Renal cortical epithelial cell (primary cell): Measurements from ENCODE around the gene RBM33. TPM values are rescaled to one million over a fixed set of nuclear protein-coding genes. Genes with fewer than 3 reads are reported as not detected.

Source experiments
- DNase-seq: peaks from one replicate; pipeline ENCODE4 v3.0.0-alpha.2; 2011; ENCODE audit warnings: low read depth
- total RNA-seq: library from RNA; depleted of rRNA; stranded (reverse); fragments of >200 nt; gene quantifications from 2 replicates; pipeline ENCODE4 v1.2.3, GENCODE V29; 2014

The RBM33 gene
- total RNA-seq, 1 donor from 2014 or later: 47.3 TPM

DNA sequence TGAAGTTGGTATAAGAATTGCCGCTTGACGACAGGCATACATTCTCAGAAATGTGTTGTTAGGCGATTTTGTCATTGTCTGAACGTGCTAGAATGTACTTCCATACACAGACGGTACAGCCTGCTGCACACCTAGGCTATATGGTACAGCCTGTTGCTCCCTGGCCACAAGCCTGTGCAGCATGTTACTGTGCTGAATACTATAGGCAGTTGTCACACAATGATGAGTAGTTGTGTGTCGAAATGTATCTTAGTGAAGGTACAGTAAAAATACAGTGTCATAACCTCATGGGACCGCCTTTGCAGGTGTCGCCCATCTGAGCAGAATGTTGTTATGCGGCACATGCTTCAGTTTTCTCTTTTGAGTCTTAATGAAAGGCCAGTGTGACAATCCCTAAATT lies 101.3 kb downstream of the RBM33 start:
- DNase-seq: no peak

- DNase-seq: no peak
Measured at GRCh38 chr7:155746188-155746587, 101.7 kb downstream of the RBM33 start.

GRCh38 chr7:155747209-155747608 lies 102.7 kb downstream of the RBM33 start:
- no peak for DNase-seq

- no peak for DNase-seq
Measured at GRCh38 chr7:155749578-155749977, 105.1 kb downstream of the RBM33 start.

DNA sequence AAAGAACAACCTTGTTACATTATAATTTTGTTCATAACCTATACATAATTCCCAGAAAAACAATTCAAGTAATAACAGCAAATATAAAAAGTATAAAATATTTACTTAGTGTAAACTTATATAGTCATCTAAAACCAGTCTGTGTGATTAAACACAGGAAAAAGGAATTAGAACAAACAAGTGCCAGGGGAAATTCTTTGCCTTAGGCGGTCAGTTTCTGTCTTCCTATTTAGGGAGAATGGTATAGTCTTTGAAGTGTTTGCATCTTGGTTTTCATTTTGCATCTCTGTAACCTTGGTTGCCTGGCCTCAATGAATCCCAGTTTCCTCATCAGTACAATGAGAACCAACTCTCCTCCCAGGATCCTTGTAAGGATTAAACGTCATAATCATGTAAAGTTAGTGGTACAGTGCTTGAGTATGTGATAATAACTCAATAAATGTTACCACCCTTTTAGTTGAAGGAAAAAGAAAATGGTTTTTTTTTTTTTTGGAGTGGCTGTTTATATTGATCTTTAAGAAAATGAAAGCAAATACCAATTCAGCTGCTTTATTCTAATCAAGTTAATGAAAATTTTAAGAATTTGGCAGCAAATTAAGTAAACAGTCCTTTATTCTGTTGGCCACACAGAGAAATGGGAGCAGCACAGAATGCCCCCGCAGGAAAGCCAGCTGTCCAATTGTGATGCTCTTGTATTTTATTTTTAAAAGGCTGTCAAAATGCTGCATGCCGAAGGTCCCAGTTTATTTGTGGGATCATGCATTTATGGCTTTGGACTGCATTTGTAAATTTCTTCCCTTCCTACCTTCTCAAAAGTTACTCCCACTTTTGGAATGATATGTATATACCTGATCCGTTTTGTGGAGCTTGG lies 106.0 kb downstream of the RBM33 start:
- DNase-seq: no peak

GRCh38 chr7:155751409-155751808 lies 106.9 kb downstream of the RBM33 start:
- DNase-seq: no peak

- no peak for DNase-seq
Measured at GRCh38 chr7:155752756-155753445, 108.4 kb downstream of the RBM33 start.

- DNase-seq: no peak
Measured at GRCh38 chr7:155753446-155753965, 109.0 kb downstream of the RBM33 start.

DNA sequence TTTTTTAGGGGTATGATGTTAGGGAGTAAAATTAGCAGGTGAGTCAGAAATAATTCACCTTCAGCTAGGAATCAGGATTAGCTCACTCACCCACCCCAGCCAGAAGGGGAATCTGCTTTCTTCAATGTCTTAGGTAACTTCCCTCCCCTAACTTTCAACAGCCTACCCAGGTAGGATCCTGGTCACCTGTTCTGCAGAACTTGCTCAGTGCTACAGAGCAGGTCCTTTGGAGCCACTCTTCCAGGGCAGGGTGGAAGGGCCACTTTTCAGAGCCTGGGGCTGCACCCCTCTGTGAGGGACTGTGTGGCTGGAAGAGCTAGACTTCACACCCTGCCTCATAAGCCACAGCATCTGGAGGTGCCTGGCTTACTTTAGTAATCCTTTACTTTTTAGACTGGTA lies 109.7 kb downstream of the RBM33 start:
- no peak for DNase-seq

DNA sequence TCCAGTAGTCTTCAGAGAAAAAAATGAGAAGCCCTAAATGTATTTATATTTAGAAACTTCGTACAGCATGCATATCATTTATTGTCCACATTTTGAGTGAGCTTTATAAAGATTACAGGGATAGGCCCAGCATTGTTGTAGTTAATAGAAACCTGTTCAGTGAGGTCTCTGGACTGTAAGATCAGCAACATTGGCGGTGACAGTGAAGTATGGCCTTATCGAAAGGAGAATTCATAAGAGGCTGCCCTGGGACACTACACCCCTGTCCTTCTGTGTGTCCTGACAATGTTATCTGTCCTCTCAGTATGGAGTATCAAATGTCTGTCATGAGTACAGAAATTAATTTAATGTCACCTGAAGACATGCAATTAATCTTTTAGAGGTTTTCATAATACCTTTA lies 110.6 kb downstream of the RBM33 start:
- no peak for DNase-seq

DNA sequence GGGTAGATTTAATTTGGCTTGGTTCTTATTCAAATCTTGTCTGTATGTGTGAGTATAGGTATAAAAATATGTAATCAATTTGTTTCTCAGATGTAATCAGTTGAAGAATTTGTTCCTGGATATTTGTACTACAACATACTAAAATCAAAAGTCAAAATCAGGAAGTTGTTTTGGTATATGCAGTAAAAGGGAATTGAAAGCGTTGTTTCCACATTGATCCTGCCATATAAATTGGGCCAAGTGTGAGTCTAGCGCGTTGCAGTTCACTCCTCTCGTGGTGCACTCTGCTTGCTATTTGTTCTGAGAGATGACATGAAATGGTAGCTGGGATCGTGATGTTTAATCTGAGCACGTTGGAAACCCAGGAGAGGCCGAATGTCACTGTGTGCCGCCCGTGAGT lies 111.9 kb downstream of the RBM33 start:
- DNase-seq: no peak

GRCh38 chr7:155758348-155758747 lies 113.9 kb downstream of the RBM33 start:
- DNase-seq: no peak

DNA sequence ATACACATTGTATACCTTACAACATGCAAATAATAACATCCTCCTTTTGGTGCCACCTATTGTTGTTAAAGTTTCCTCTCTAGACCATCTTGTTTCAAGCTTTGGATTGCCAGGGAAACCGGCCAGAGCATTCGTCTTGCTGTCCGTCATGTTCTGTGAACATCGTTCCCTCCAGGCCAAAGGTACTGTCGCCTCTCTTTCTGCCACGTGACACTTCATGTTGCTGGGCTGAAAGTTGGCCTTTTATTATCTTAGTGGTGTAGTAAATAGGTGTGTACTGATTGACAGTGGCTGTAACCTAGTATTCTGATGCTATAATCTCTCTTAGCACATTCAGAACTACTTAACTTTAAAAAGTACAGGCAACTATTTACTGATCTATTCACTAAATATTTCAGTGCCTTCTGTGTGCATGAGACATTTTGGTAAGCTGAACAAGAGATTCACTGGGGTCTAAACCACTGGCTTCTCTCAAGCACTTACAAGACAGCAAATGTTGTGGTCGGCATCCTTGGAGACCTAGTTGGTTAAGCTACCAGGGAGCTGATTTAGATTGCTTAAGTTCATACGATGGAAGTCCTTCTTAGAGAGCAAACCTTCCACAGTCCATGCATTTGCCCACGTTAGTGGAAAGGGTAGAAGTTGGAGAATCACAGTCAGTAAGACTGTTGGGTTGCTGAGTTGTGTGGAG lies 115.4 kb downstream of the RBM33 start:
- DNase-seq: no peak

GRCh38 chr7:155761162-155761561 lies 116.7 kb downstream of the RBM33 start:
- no peak for DNase-seq

- no peak for DNase-seq
Measured at GRCh38 chr7:155762036-155762435, 117.6 kb downstream of the RBM33 start.

DNA sequence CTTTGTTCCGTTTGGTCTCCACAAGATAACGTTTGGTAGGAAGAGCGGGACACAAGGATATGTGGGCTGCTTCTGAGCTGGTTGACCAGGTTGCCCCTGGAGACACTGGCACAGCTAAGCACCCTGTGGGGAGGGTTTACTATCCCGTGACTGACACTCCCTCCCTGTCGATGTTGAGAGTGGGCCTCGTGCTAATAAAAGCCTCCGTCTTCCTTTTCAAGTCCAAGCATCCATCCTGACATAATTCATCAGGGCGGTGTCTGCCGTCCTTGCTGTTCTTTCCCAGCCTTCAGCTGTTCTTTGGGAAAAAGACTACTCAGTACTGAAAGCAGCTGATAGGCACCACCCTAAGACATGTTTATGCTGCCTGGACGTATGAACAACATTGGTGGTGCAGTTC lies 118.2 kb downstream of the RBM33 start:
- no peak for DNase-seq

DNA sequence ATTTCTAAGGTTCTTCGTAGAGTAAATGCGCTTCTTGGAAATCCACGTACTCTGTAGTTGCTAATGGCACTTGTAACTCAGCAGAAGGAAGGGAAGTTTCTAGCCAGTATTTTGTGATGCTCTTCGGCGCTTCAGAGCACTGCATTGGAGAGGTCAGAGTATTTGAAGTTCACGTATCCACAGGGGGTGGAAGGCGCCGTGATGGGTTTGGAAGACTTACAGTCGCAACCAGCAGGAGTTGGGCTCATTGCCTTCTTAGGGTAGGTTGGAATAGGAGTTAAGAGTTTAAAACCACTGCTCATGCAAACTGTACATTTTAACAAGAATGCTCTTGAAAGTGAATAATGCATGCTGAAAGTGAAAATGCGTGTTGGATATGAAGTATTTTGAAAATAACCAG lies 118.7 kb downstream of the RBM33 start:
- DNase-seq: no peak

DNA sequence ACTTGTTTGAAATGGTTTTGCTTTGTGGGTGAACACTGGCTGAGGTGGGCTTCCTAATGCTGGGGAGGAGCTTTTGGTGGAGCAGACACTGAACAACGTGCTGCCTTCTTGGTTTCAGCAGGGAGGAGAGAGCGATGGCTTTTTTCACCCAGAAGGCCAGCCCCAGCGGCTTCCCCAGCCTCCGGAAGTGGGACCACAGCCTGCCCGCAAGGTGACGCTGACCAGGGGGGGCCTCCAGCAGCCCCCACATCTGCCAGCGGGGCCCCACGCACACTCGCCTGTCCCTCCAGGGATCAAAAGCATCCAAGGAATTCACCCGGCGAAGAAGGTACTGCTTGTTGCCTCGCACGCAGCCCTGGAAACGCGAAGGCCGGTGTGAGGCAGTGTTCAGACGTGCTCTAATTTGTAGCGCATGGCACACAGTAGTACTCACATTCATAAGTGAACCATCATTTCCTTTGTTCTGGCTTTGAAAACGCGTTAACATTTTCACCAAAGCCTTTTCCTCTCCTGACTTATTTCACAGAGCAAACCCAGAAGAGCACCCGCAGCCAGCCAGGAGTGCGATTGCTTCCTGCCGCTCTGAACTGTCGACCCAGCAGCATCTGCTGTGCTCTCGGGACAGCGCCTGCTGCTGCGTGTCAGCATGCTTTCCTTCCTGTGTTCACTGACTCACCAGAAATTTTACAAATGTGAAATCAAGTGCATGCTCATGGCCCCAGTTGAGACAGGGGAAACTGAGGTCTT lies 119.4 kb downstream of the RBM33 start:
- no peak for DNase-seq

- no peak for DNase-seq
Measured at GRCh38 chr7:155764438-155764793, 120.0 kb downstream of the RBM33 start.

DNA sequence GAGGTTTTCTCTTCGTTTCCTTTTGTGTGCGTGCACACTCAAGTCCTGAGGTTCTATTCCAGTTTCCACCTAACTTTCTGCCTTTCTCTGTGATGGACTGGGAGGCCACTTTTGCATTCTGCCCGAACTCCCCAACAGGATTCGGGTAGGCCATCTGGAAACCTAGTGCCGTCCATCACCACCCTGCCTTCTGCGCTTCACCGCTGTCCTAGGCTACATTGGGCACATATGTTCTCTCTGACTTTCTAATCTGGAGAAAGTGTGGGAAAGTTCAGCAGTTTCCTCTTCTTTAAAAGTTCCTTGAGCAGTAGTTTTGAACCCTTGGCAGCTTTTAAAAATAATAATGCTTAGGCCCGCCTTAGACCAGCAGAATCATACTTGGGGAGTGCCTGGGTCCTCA lies 121.0 kb downstream of the RBM33 start:
- no peak for DNase-seq

GRCh38 chr7:155766386-155766785 lies 121.9 kb downstream of the RBM33 start:
- DNase-seq: no peak
